HCEC 1CT (cell line): ENCODE results near the gene KRTAP12-3.
"Not testable (repeated sequence)": the region's sequence is repeated elsewhere in the genome, so short reads cannot be mapped to it uniquely, and the experiment has no call there.

Source experiments
- DNase-seq: peaks from one replicate; pipeline ENCODE4 v3.0.0-alpha.2; 2017

Gene KRTAP12-3

DNA sequence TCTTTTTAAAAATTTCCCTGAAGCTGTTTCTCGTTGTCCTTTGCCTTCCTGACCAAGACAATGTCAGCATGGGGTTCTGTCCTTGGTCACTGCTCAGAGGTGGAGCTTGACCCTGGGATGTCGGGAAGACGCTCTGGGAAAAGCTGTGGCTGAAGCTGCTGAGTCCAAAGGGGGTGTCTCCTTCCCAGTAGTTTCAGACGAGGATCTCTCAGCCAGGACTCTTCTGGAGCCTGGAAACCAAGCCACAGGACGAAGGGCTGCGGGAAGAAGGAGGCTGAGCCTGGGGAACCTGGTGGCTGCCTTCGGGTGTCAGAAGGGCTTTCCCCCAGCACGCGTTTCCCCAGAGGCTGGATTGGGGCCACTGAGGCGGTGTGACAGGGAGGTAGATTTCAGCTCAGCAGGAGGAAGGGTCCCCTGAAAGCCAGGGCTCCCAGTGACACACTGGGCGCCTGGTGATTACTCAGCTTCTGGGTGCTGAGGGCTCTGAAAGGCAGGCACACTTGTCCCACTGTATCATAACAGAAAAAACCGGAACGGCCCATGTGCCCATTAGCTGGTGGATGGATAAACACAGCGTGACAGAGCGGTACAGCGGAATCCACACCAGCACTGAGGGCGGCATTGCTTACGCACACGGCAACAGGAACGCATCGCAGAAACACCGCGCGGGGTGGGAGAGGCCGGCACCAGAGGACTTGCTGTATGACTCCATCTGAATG, 29.3 kb downstream of the KRTAP12-3 start:
- no peak for DNase-seq

DNA sequence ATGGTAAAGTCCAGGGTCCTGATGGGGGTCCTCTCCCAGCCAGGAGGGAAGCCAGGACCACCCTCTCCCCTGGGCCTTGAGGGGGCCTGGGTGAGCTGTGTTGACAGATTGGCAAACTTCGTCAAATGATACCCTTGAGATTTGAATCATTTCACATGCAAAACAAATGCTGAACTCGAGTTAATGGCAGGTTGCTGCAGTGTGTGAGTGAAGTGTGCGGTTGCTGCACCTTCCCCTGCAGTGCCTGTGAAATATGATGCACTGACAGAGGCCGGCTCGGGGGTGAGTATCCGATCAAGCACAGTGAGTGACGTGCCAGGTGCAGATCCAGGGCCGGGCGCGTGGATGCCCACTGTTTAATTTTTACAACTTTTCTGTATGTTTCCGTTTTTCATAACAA, 29.9 kb downstream of the KRTAP12-3 start:
- no peak for DNase-seq

- DNase-seq, result not testable (repeated sequence)
Observed at GRCh38 chr21:44689740-44690139, 32.0 kb downstream of the KRTAP12-3 start.

DNA sequence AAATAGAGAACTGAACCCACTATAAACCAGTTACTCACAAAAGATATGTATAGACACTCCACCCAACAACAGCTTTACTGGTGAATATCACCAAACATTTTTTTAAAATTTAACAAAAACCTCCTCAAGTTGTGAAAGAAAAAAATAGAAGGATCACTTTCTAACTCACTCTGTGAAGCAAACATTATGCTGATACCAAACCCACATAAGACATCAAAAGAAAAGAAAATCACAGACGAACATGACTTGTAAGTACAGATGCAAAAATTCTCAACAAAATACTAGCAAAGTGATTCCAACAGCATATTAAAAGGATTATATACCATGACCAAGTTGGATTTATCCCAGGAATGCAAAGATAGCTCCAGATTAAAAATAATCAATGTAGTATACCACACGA, 34.0 kb downstream of the KRTAP12-3 start:
- DNase-seq, result no peak

GRCh38 chr21:44692798-44693512, 35.2 kb downstream of the KRTAP12-3 start:
- no peak for DNase-seq

DNA sequence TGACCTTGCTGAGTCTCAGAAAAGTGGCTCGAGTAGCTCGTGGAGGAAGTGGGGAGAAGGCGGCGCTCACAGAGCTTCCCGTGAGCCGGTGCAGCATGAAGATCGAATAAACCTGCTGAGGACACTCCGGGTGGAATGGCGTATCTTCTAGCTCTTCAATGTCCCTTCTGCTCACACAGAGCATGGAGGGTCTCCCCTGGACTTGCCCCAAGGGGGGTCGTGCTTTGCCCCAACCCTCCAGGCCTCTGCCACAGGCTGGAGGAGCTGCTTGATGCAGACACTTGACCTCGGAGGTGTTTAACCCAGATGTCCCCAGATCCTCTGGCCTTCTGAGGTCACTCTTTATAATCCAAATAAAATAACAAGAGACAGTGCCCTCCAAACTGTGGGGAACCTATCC, 37.0 kb downstream of the KRTAP12-3 start:
- no peak for DNase-seq

- no peak for DNase-seq
Observed at GRCh38 chr21:44695184-44695583, 37.5 kb downstream of the KRTAP12-3 start.

DNA sequence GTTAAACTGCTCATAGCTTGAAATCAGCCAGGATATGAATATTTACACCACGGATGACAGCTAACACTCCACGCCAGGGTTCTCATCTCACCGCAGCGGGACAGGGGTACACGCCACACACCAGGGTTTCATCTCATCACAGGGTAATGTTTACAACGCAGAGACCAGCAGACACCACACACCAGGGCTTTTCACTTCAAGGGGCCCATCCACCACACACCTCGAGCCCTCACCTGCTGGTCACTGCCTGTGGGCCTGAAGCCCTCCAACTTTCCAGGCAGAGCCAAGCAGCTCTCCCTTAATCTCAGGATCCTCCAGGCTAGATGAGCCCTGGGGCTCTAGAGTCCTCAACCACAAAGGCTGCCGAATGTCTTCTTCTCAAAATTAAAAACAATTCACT, 37.9 kb downstream of the KRTAP12-3 start:
- DNase-seq, result no peak

- no peak for DNase-seq
Observed at GRCh38 chr21:44696572-44696971, 38.8 kb downstream of the KRTAP12-3 start.

GRCh38 chr21:44697172-44697810, 39.6 kb downstream of the KRTAP12-3 start, which contains the start of gene KRTAP10-12:
TSS of gene KRTAP10-12 (plus strand) at chr21:44697172. CDS start at chr21:44697202, 30 bp downstream.
- DNase-seq, result not testable (repeated sequence)

- DNase-seq, result no peak
Observed at GRCh38 chr21:44697811-44698734, 40.3 kb downstream of the KRTAP12-3 start.

DNA sequence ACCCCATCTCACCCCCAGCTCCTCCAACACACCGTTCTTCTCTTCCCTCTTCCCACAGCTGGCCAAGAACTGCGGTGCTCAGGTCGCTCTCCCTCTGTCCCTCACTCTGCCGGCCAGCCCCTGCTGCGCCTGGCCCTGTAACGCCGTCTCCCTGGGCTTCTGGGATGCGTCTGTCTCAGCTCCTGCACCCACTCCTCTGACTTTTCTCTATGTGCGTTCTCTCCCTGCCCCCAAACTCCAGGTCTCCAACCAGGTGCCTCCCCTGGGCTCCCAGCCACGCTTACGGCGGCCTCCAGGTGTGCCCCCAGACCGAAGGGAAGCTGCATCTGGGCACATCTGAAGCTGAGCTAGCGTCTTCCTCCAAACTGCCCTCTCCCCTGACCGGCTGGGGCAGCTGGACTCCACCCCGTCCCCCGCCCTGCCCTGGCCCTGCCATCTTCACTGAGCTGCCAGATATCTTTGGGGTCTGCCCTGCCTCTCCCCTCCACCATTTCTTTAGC, 41.8 kb downstream of the KRTAP12-3 start:
- no peak for DNase-seq

- DNase-seq, result peak; percentile 5
Observed at GRCh38 chr21:44700101-44701022, 42.6 kb downstream of the KRTAP12-3 start.

DNA sequence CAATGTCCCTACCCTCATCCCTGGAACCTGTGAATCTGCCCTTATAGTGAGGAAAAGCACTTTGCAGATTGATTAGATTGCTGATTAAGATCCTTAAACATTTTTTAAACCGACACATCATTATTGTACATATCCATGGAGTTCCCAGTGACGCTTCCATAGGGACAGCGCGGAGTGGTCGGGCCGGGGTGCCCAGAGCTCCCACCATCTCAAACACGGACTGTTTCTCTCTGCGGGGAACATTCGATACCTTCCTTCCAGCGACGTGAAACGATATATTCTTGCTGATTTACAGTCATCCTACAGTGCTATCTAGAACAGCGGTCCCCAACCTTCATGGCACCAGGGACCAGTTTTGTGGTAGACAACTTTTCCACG, 43.3 kb downstream of the KRTAP12-3 start:
- DNase-seq, result no peak

DNA sequence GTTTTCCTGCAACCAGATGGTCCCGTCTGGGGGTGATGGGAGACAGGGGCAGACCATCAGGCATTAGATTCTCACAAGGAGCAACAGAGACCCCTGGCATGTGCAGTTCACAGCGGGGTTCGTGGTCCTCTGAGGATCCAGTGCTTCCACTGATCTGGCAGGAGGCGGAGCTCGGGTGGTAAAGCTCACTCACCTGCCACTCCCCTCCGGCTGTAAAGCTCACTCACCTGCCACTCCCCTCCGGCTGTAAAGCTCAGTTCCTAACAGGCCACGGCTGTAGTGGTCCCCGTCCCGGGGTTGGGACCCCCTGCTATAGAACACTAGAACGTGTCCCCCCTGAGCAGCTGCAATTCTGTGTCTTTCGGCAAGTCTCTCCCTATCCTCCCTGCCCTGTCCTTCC, 43.8 kb downstream of the KRTAP12-3 start:
- DNase-seq, result no peak

DNA sequence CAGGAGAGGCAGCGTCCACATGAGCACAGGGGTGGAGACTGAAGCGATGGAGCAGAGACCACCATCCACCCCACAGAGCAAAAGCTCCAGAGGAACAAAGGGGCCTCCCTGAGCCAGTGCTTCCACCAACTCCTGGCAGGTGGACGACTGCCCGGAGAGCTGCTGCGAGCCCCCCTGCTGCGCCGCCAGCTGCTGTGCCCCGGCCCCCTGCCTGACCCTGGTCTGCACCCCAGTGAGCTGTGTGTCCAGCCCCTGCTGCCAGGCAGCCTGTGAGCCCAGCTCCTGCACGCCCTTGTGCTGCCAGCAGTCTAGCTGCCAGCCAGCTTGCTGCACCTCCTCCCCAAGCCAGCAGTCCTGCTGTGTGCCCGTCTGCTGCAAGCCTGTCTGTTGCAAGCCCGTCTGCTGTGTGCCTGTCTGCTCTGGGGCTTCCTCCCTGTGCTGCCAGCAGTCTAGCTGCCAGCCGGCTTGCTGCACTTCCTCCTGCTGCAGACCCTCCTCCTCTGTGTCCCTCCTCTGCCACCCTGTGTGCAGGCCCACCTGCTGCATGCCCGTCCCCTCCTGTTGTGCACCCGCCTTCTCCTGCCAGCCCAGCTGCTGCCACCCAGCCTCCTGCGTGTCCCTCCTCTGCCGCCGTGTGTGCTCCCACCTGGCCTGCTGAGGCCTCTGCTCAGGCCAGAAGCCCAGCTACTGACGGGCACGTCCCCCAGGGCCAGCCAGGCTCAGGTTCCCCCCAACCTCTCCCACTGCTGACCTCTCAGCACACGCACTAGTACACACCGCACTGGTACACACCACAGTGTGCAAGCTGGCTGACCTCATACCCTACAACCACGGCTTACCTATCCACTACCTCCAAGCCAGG, 44.6 kb downstream of the KRTAP12-3 start:
- DNase-seq, result no peak

DNA sequence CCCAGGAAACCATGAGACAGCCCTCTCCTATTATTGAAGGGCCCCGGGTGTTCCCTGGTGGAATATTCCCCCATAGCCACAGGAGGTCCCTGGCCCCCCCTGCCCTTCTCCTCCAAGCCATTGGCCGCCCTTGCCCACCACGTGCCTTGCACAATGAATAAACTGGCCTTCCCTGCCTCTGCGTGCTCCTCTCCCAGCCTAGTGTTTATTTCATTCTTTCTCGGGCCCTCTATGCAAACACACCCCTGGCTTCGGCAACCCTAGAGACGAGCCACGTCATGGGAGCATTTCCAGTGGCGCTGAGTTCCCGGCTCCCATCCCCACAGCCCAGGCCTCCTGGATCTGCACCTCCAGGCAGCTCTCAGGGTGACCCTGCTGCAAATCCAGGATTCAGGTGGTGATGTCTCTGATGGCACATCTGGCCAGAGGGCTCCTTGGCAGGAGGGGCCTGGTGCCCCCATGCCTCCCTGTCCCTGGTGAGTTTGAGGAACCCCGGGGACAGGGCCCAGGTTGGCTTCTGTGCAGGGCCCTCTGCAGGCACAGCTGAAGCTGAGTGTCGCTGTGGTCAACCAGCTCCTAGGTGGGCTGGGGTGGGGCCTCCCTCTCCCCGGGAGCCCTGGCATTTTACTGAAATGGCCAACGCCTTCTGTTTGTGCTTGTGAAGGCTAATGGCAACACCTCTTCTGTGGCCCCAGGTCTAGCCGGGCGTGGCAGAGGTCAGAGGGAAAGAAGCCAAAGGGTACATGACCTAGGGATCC, 45.4 kb downstream of the KRTAP12-3 start:
- no peak for DNase-seq

DNA sequence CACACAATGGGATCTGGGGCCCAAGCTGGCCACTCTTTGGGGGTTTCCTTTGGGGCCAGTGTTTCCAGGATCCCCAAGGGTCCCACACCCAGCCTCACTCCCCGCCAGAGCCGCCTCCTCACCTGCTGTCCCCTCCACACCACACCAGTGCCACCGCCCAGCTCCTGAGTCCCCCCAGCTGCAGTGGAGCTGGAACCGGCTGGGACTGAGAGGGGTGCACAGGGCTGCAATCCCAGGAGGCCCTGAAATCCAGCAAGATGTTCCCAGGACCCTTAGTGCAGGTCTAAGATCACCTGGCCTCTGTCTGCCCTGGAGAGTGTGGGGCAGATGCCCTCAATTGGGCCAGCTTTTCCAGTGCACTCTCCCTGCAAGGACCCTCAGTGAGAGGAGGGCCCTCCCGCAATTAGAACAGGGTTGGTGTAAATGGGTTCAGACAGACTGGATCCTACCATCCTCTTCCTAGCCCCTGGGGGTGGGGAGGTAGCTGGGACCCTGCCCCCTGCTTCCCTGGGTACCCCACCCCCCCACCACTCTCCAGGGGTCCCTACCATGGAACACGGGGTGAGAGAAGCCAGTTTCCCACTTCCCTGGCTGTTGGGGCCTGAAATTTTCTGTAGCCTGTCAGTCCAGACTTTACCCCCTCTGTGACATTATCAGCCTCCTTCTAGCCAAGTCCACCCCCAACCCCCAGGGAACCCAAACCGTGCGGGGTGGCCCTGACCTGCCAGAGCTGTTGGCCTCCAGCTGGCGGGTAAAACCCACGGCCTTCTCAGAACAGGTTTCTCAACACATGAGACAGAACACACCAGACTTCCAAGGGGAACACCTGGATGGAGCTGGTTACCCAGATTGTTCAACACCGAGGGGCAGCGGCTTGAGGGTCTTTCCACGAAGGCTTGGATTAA, 46.3 kb downstream of the KRTAP12-3 start:
- no peak for DNase-seq

DNA sequence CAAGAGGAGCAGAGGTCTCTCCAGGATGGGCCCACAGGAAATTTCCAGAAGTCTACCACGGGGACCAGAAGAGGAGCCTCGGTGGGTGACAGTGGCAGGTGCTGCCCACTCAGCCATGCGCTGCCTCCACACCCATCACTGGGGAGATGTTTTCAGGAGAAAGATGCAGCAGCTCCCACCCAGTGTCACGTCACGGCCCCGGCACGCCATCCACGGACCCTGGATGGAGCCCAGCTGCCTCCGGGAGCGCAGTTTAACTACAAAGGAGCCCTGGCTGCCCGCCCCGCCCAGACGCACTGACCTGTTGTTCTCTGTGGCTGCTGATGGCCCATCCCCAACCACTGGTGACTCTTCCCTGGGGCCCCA, 46.9 kb downstream of the KRTAP12-3 start:
- no peak for DNase-seq
